ENCODE results near the gene SLC1A4.

Gene SLC1A4

DNA sequence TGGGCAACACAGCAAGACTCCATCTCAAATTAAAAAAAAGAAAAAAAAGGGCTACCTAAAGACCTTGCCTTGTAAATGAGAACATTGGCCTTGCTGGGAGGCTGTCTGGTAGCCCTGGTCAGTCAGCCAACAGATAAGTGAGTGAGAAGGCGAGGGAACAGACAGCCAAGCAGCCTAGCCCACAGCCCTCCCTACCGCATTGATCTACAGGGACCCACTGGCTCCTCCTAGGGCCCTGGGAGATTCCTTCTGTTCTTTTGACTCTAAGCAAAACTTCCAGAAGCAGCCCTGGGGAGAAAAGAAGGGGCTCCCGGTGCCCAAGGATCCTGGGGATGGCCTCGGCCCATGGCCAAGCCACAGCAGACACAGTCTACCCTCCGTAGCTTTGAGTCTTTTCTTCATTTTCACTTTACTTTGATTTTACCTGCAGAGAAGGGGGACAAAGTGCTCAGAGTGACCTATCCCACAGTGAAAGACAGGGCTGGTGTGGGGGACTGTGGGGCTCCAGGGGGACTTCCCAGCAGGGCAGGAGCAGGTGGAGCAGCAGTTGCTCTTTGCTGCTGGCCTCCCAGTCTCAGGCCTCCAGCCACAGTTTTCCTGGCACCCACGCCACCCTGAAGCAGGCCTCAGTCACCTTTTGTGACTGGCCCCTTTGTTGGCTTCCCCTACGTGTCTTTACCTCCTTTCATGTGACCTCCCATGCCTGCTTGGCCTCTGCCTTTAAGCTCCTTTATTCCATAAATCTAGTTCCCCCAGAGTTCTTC lies 72.1 kb downstream of the SLC1A4 start:
- H3K27me3 Mint-ChIP-seq (ENCODE audit: low read depth, poor library complexity): no peaks in the 10 kb centered on the region
- H3K4me3 Mint-ChIP-seq: no peak overlapping the region
- DNase-seq: no peak
- TF ChIP-seq, protein P1, sequence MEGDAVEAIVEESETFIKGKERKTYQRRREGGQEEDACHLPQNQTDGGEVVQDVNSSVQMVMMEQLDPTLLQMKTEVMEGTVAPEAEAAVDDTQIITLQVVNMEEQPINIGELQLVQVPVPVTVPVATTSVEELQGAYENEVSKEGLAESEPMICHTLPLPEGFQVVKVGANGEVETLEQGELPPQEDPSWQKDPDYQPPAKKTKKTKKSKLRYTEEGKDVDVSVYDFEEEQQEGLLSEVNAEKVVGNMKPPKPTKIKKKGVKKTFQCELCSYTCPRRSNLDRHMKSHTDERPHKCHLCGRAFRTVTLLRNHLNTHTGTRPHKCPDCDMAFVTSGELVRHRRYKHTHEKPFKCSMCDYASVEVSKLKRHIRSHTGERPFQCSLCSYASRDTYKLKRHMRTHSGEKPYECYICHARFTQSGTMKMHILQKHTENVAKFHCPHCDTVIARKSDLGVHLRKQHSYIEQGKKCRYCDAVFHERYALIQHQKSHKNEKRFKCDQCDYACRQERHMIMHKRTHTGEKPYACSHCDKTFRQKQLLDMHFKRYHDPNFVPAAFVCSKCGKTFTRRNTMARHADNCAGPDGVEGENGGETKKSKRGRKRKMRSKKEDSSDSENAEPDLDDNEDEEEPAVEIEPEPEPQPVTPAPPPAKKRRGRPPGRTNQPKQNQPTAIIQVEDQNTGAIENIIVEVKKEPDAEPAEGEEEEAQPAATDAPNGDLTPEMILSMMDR (IDR thresholded peaks at IDR 0.05): no peak
- no peaks in the 10 kb centered on the region for H3K9me3 Mint-ChIP-seq
- H3K4me1 Mint-ChIP-seq: peaks cover 83% of the 10 kb centered on the region
- peak overlapping the region; percentile 69 for H3K27ac Mint-ChIP-seq
- peaks cover 7% of the 10 kb centered on the region for H3K36me3 Mint-ChIP-seq (ENCODE audit: low read depth)

DNA sequence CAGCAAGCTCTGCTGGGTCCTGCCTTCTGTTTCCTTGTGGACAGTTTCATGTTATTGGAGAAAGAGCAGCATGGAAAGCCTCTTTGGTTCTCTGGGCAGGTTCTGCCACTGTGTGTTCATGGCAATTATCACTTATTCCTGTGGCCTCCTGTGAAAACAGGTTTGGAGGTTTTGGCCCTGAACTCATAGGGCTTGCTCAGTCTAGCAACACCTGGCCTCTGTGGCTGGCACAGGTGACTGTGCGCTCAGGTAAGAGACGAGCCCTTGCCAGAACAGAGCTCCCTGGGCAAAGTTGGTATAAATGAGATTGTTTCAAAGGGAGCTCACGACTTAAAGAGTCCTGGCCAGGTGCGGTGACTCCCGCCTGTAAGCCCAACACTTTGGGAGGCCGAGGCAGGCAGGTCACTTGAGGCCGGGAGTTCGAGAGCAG lies 72.7 kb downstream of the SLC1A4 start:
- peaks cover 7% of the 10 kb centered on the region for H3K36me3 Mint-ChIP-seq (ENCODE audit: low read depth)
- no peak for DNase-seq
- H3K9me3 Mint-ChIP-seq: no peaks in the 10 kb centered on the region
- peaks cover 81% of the 10 kb centered on the region for H3K4me1 Mint-ChIP-seq
- TF ChIP-seq, protein P1 (IDR thresholded peaks at IDR 0.05): no peak
- no peaks in the 10 kb centered on the region for H3K27me3 Mint-ChIP-seq (ENCODE audit: low read depth, poor library complexity)
- H3K4me3 Mint-ChIP-seq: no peak overlapping the region
- H3K27ac Mint-ChIP-seq: peak overlapping the region; percentile 32

DNA sequence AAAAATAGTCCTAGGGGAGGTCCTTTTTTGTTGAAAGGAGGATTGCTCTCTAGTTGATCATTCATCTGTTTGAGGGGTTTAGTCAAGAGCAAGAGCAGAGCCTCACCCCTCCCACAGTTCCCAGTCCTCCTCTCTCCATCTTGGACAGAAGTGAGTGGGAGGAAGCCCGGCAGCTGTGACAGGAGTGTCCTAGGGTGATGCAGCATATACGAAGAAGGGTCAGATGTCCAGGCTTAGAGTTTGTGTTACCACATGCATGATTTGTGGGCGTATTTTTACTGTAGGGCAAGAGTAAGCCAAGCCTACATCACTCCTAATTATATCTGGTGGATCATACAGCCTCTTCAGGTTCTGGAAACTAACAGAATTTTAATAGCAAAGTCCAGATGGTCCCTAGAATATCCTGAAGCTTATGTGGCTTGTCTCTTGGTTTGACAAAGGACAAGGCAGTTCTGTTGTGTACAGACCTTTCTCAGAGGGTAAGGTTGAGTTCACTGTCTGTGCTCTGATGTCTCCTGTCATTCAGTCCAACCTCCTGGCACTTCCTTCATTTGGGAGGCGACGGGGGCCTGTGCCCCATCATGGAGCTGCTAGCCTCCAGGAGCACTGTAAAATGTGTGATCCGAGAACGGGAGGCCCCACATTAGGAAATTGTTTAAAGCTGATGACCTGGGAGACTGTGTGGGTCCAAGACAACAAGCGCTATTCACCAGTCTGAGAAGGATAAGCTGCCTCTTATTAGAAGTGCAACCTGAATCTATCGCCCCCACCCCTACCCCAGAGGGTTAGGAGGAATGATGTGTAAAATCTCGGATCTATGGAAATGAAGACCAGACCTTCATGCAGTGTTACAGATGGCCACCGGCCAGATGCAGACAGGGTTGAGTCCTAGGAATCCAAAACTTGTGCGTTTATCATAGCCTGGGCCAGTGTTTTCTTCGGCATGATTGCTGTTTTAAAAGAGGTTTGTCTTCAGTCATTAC lies 73.9 kb downstream of the SLC1A4 start:
- H3K9me3 Mint-ChIP-seq: no peaks in the 10 kb centered on the region
- no peak for DNase-seq
- peak overlapping the region; percentile 88 for H3K27ac Mint-ChIP-seq
- peaks cover 7% of the 10 kb centered on the region for H3K36me3 Mint-ChIP-seq (ENCODE audit: low read depth)
- TF ChIP-seq, protein P1 (IDR thresholded peaks at IDR 0.05): no peak
- peaks cover 75% of the 10 kb centered on the region for H3K4me1 Mint-ChIP-seq
- H3K4me3 Mint-ChIP-seq: peak overlapping the region; percentile 16
- H3K27me3 Mint-ChIP-seq (ENCODE audit: low read depth, poor library complexity): no peaks in the 10 kb centered on the region

DNA sequence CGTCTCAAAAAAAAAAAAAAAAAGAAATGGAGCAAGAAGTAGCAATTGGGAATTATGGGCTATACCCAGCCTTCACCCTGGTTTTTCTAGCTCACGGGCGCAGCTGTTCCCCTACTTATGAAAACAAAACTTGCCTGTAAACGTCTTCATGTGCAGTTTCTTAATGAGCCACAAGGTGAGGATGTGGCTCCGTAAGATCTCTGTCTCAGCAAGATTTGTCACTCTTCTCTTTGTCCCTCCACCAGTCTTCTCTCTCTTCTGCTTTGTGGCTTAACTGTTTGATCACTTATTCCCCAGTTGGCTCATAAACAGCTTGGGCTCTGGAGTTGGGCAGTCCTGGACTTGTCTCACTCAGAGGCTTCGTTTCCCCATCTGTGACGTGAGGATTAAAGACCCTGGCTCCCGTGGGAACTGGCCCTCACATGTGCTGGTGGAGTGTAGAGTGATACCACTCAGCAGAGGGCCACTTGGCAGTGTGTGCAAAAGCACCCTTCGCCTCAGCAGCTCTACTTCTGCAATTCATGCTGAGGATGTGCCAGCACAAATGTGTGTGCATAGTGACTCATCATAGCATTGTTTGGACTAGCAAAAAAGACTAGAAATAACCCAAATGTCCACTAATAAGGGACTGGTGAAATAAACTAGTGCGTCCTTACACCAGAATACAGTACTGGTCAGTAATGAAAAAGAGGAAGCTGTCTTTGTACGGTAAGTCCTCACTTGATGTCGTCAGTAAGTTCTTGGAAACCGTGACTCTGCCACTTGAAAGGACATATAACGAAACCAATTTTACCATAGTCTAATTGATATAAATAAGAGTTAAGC lies 75.7 kb downstream of the SLC1A4 start:
- H3K27ac Mint-ChIP-seq: peak overlapping the region; percentile 98
- TF ChIP-seq, protein P1 (IDR thresholded peaks at IDR 0.05): peak; percentile 48
- DNase-seq: peak; percentile 20
- peaks cover 61% of the 10 kb centered on the region for H3K4me1 Mint-ChIP-seq
- H3K4me3 Mint-ChIP-seq: no peak overlapping the region
- H3K36me3 Mint-ChIP-seq (ENCODE audit: low read depth): peaks cover 7% of the 10 kb centered on the region
- no peaks in the 10 kb centered on the region for H3K9me3 Mint-ChIP-seq
- no peaks in the 10 kb centered on the region for H3K27me3 Mint-ChIP-seq (ENCODE audit: low read depth, poor library complexity)

DNA sequence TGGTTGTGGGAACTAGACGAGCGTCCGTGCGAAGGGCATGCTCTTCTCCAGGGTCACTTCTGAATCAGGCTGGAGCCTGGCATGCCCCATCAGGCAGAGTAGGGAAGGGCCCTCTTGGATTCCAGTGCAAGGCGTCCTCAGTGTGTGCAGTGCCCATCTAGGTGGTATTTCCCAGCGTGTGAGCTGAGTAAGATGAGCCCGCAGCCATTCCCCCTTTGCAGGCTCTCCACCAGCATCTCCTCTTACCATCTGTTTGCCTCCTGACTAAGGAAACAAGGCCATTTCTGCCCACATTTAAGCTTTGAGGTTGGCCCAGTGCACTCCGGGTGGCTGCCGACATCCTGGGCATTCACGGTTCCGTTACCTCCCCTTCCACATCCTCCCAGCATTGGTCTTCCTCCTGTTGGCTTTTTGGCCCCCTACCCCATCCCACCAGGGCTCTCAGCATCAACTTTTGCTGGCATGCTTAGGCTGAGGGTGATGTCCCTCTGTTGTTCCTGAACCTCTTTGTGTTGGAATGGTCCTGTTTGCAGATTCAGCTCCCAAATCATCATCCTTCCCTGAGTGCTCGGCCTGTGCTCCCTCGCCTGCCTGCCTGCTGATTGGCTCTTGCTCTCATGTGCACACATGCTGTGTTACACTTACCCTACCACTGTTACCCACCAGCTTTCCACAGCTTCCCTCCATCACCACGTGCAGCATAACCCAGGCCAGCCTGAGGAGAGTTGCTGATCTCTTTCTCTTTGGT lies 78.8 kb downstream of the SLC1A4 start:
- TF ChIP-seq, protein P1 (IDR thresholded peaks at IDR 0.05): no peak
- H3K36me3 Mint-ChIP-seq (ENCODE audit: low read depth): peaks cover 33% of the 10 kb centered on the region
- DNase-seq: no peak
- peak overlapping the region; percentile 93 for H3K27ac Mint-ChIP-seq
- H3K4me1 Mint-ChIP-seq: peaks cover 43% of the 10 kb centered on the region
- no peak overlapping the region for H3K4me3 Mint-ChIP-seq
- H3K27me3 Mint-ChIP-seq (ENCODE audit: low read depth, poor library complexity): no peaks in the 10 kb centered on the region
- H3K9me3 Mint-ChIP-seq: no peaks in the 10 kb centered on the region

Data from nephron progenitor cell (in vitro differentiated cells).